Ishikawa (cell line): ENCODE results near the gene RRP36.
A peak's percentile ranks its signal among the peaks of the same experiment; 100 is the strongest.

Experiments used
- CEBPB ChIP-seq: IDR thresholded peaks from 2 replicates; pipeline ENCODE4 v1.6.1; 2012
- CREB1 ChIP-seq: IDR thresholded peaks from 2 replicates; pipeline ENCODE4 v1.6.1; 2012; ENCODE audit warnings: low read depth
- EGR1 ChIP-seq: IDR thresholded peaks from 2 replicates; pipeline ENCODE4 v1.6.1; 2012
- EP300 ChIP-seq: IDR thresholded peaks from 2 replicates; pipeline ENCODE4 v1.6.1; 2012; ENCODE audit warnings: borderline replicate concordance
- FOXM1 ChIP-seq: IDR thresholded peaks from 2 replicates; pipeline ENCODE4 v1.6.1; 2012; ENCODE audit warnings: low read depth, borderline replicate concordance
- MAX ChIP-seq: IDR thresholded peaks from 2 replicates; pipeline ENCODE4 v1.6.1; 2012
- NFIC ChIP-seq: IDR thresholded peaks from 2 replicates; pipeline ENCODE4 v1.6.1; 2012
- RAD21 ChIP-seq: IDR thresholded peaks from 2 replicates; pipeline ENCODE4 v1.6.1; 2012; ENCODE audit warnings: low read depth
- TAF1 ChIP-seq: IDR thresholded peaks from 2 replicates; pipeline ENCODE4 v1.6.1; 2012; ENCODE audit warnings: low read depth, mild to moderate bottlenecking
- TCF12 ChIP-seq: IDR thresholded peaks from 2 replicates; pipeline ENCODE4 v1.6.1; 2012; ENCODE audit warnings: low read depth
- TEAD4 ChIP-seq: IDR thresholded peaks from 2 replicates; pipeline ENCODE4 v1.6.1; 2012
- YY1 ChIP-seq: IDR thresholded peaks from 2 replicates; pipeline ENCODE4 v1.6.1; 2012; ENCODE audit warnings: low read depth
- ZBTB7A ChIP-seq: IDR thresholded peaks from 2 replicates; pipeline ENCODE4 v1.6.1; 2012; ENCODE audit warnings: low read depth
- TF ChIP-seq, protein P1 (sequence below): IDR thresholded peaks from 2 replicates; pipeline ENCODE4 v1.6.1; 2012
- TF ChIP-seq, protein P2 (sequence below): IDR thresholded peaks from 2 replicates; pipeline ENCODE4 v1.6.1; 2012; ENCODE audit warnings: low read depth, mild to moderate bottlenecking

Gene RRP36

GRCh38 chr6:43060034-43060754 is 38.8 kb downstream of the RRP36 start:
- TF ChIP-seq, protein P1, sequence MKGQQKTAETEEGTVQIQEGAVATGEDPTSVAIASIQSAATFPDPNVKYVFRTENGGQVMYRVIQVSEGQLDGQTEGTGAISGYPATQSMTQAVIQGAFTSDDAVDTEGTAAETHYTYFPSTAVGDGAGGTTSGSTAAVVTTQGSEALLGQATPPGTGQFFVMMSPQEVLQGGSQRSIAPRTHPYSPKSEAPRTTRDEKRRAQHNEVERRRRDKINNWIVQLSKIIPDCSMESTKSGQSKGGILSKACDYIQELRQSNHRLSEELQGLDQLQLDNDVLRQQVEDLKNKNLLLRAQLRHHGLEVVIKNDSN = 0 out of 2 replicates have a peak, but pooled peaks have one; percentile 15
- TF ChIP-seq, protein P2, sequence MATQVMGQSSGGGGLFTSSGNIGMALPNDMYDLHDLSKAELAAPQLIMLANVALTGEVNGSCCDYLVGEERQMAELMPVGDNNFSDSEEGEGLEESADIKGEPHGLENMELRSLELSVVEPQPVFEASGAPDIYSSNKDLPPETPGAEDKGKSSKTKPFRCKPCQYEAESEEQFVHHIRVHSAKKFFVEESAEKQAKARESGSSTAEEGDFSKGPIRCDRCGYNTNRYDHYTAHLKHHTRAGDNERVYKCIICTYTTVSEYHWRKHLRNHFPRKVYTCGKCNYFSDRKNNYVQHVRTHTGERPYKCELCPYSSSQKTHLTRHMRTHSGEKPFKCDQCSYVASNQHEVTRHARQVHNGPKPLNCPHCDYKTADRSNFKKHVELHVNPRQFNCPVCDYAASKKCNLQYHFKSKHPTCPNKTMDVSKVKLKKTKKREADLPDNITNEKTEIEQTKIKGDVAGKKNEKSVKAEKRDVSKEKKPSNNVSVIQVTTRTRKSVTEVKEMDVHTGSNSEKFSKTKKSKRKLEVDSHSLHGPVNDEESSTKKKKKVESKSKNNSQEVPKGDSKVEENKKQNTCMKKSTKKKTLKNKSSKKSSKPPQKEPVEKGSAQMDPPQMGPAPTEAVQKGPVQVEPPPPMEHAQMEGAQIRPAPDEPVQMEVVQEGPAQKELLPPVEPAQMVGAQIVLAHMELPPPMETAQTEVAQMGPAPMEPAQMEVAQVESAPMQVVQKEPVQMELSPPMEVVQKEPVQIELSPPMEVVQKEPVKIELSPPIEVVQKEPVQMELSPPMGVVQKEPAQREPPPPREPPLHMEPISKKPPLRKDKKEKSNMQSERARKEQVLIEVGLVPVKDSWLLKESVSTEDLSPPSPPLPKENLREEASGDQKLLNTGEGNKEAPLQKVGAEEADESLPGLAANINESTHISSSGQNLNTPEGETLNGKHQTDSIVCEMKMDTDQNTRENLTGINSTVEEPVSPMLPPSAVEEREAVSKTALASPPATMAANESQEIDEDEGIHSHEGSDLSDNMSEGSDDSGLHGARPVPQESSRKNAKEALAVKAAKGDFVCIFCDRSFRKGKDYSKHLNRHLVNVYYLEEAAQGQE = no peak

- TF ChIP-seq ZBTB7A (no peak), CREB1 (no peak), EGR1 (no peak), TCF12 (no peak), RAD21 (no peak), TEAD4 (no peak), TAF1 (no peak), NFIC (no peak), FOXM1 (no peak), YY1 (no peak), MAX (no peak), EP300 (no peak), CEBPB (no peak)
- TF ChIP-seq, protein P2 = no peak
- TF ChIP-seq, protein P1 = no peak
These were observed 39.6 kb downstream of the RRP36 start for GRCh38 chr6:43060755-43061633.

- TF ChIP-seq CREB1 = no peak
- no peak for TF ChIP-seq ZBTB7A
- TF ChIP-seq, protein P1 = no peak
- no peak for TF ChIP-seq TAF1
- no peak for TF ChIP-seq MAX
- TF ChIP-seq TCF12 = no peak
- TF ChIP-seq, protein P2 = no peak
- no peak for TF ChIP-seq EP300
- no peak for TF ChIP-seq YY1
- no peak for TF ChIP-seq CEBPB
- no peak for TF ChIP-seq EGR1
- TF ChIP-seq RAD21 = no peak
- no peak for TF ChIP-seq FOXM1
- no peak for TF ChIP-seq NFIC
- no peak for TF ChIP-seq TEAD4
These were observed 40.4 kb downstream of the RRP36 start for GRCh38 chr6:43061861-43062260.
